IMR-90 (cell line): ENCODE data around the gene RPGRIP1L.

Experiments
- BHLHE40 ChIP-seq: fragments of 150-350 bp; IDR thresholded peaks from 2 replicates; pipeline ENCODE4 v1.6.1; 2016; ENCODE audit warnings: mild to moderate bottlenecking, low read depth, low read length
- CEBPB ChIP-seq: IDR thresholded peaks from 2 replicates; pipeline ENCODE4 v1.6.1; 2012; ENCODE audit warnings: low read depth, low read length, improper control_type of control experiment
- CHD1 ChIP-seq: IDR thresholded peaks from 2 replicates; pipeline ENCODE4 v1.6.1; 2012; ENCODE audit warnings: low read depth, low read length, improper control_type of control experiment
- CTCF ChIP-seq: conservative IDR thresholded peaks from 2 replicates; pipeline ENCODE4 v1.5.1; 2012; ENCODE audit warnings: mild to moderate bottlenecking, low read depth, low read length, improper control_type of control experiment
- MAFK ChIP-seq: IDR thresholded peaks from 2 replicates; pipeline ENCODE4 v1.6.1; 2012; ENCODE audit warnings: low read depth, low read length, improper control_type of control experiment
- MAZ ChIP-seq: IDR thresholded peaks from 2 replicates; pipeline ENCODE4 v1.6.1; 2012; ENCODE audit warnings: low read depth, mild to moderate bottlenecking, low read length, improper control_type of control experiment, moderate library complexity, borderline replicate concordance
- NFE2L2 ChIP-seq: fragments of 150-350 bp; IDR thresholded peaks from 2 replicates; pipeline ENCODE4 v1.6.1; 2016; ENCODE audit warnings: low read depth, mild to moderate bottlenecking, low read length
- POLR2A ChIP-seq: IDR thresholded peaks from 2 replicates; pipeline ENCODE4 v1.6.1; 2012; ENCODE audit warnings: mild to moderate bottlenecking, low read depth, low read length
- RAD21 ChIP-seq: IDR thresholded peaks from 2 replicates; pipeline ENCODE4 v1.6.1; 2012; ENCODE audit warnings: low read length, improper control_type of control experiment
- RFX5 ChIP-seq: IDR thresholded peaks from 2 replicates; pipeline ENCODE4 v1.8.0; 2012; ENCODE audit warnings: low read depth, mild to moderate bottlenecking, low read length, moderate library complexity
- SMC3 ChIP-seq: fragments of 150-350 bp; IDR thresholded peaks from 2 replicates; pipeline ENCODE4 v1.6.1; 2016; ENCODE audit warnings: low read depth, mild to moderate bottlenecking, antibody characterized with exemption, low read length, moderate library complexity
- USF2 ChIP-seq: fragments of 150-350 bp; IDR thresholded peaks from 2 replicates; pipeline ENCODE4 v1.6.1; 2017; ENCODE audit warnings: mild to moderate bottlenecking, antibody characterized with exemption, low read length, low read depth

- TF ChIP-seq POLR2A (no peak), CTCF (no peak), BHLHE40 (no peak), RFX5 (no peak), RAD21 (no peak), MAFK (no peak), CHD1 (no peak), CEBPB (no peak), NFE2L2 (no peak), SMC3 (no peak), MAZ (no peak), USF2 (no peak)
Measured at GRCh38 chr16:53609536-53609935, 94.1 kb downstream of the RPGRIP1L start.
